MCF 10A (cell line): Measurements from ENCODE around the gene TMEM200C. TPM values are rescaled to one million over a fixed set of nuclear protein-coding genes. Genes with fewer than 3 reads are reported as not detected.
A peak's percentile ranks its signal among the peaks of the same experiment; 100 is the strongest.

Experiments
- BruUV-seq: library from RNA; stranded (reverse); fragments of 400-500 nt; replicated peaks from 2 replicates; lab custom pipeline; 2021; lab: Mats Ljungman, UMichigan
- CTCF ChIA-PET: fragments of 300-600 bp; sonication (Branson Sonifier 250); formaldehyde crosslinking; extraction: SDS; loops from one replicate; lab custom pipeline; 2021; ENCODE audit warnings: antibody characterized with exemption, inconsistent platforms; lab: Yijun Ruan, JAX
- POLR2A ChIA-PET: fragments of 300-600, 350-650 bp; sonication (Branson Sonifier 250); formaldehyde crosslinking; extraction: SDS; loops from one replicate; lab custom pipeline; 2020; ENCODE audit warnings: antibody characterized with exemption, inconsistent platforms; lab: Yijun Ruan, JAX
- DNase-seq: peaks from one replicate; pipeline ENCODE4 v3.0.0-alpha.2; 2018; ENCODE audit not compliant: unreplicated experiment
- H3K27ac Mint-ChIP-seq: one replicate; pipeline ENCODE4 v1.8.0; 2022; ENCODE audit warnings: mild to moderate bottlenecking, low read depth, mixed read lengths; ENCODE audit not compliant: unreplicated experiment
- H3K27me3 Mint-ChIP-seq: one replicate; pipeline ENCODE4 v1.8.0; 2022; ENCODE audit warnings: mixed read lengths; ENCODE audit not compliant: insufficient read depth, unreplicated experiment
- H3K36me3 Mint-ChIP-seq: one replicate; pipeline ENCODE4 v1.8.0; 2022; ENCODE audit warnings: mild to moderate bottlenecking, moderate library complexity, mixed read lengths; ENCODE audit not compliant: insufficient read depth, unreplicated experiment
- H3K4me1 Mint-ChIP-seq: one replicate; pipeline ENCODE4 v1.8.0; 2022; ENCODE audit warnings: mixed read lengths; ENCODE audit not compliant: insufficient read depth, unreplicated experiment
- H3K4me3 Mint-ChIP-seq: one replicate; pipeline ENCODE4 v1.8.0; 2022; ENCODE audit warnings: mild to moderate bottlenecking, moderate library complexity, mixed read lengths; ENCODE audit not compliant: unreplicated experiment
- H3K9me3 Mint-ChIP-seq: one replicate; pipeline ENCODE4 v1.8.0; 2022; ENCODE audit warnings: mixed read lengths; ENCODE audit not compliant: unreplicated experiment
- CTCF ChIP-seq: fragments of 200-600 bp; IDR thresholded peaks from one replicate; pipeline ENCODE4 v1.8.0; 2022; ENCODE audit warnings: antibody characterized with exemption, mild to moderate bottlenecking; ENCODE audit not compliant: unreplicated experiment
- intact Hi-C: fragments of 100-400 bp; cut with micrococcal nuclease; formaldehyde crosslinking; loops from 2 replicates; pipeline ENCODE4 v1.14.1; 2022
- total RNA-seq: library from RNA; stranded (reverse); gene quantifications from 2 replicates; pipeline ENCODE4 v1.2.3, GENCODE V29; 2022

TMEM200C gene
- total RNA-seq, 1 experiment from 2014 or later, result not detected

- BruUV-seq, result no TSS peak
- no peak for TF ChIP-seq CTCF
- CTCF ChIA-PET, result interaction anchor here (0.6 to 0.7 kb wide), 2 partner anchors 26 to 270 kb away, joined by 3 to 5 read pairs; no protein-coding TSS in a partner anchor
- H3K9me3 Mint-ChIP-seq, result no peaks in the 10 kb centered on the region
- intact Hi-C loops, result no loop called here
- no peaks in the 10 kb centered on the region for H3K36me3 Mint-ChIP-seq
- H3K4me1 Mint-ChIP-seq, result no peaks in the 10 kb centered on the region
- no peak overlapping the region for H3K4me3 Mint-ChIP-seq
- H3K27ac Mint-ChIP-seq, result no peak overlapping the region
- peaks cover 36% of the 10 kb centered on the region for H3K27me3 Mint-ChIP-seq
- POLR2A ChIA-PET, result no interaction called here
- no peak for DNase-seq
These were observed 4.8 kb downstream of the TMEM200C start for GRCh38 chr18:5890331-5891183.

- Mint-ChIP-seq H3K4me1 (no peaks in the 10 kb centered on the region), H3K27me3 (peaks cover 25% of the 10 kb centered on the region), H3K9me3 (no peaks in the 10 kb centered on the region), H3K27ac (no peak overlapping the region), H3K36me3 (no peaks in the 10 kb centered on the region), H3K4me3 (no peak overlapping the region)
- CTCF ChIA-PET, result interaction anchor here (0.6 to 1.4 kb wide), 5 partner anchors 369 to 1035 kb away, joined by 3 read pairs; no protein-coding TSS in a partner anchor
- intact Hi-C loops, result no loop called here
- POLR2A ChIA-PET, result no interaction called here
- DNase-seq, result no peak
- no TSS peak for BruUV-seq
- TF ChIP-seq CTCF, result no peak
These were observed 10.0 kb downstream of the TMEM200C start for GRCh38 chr18:5885361-5885760.

DNA sequence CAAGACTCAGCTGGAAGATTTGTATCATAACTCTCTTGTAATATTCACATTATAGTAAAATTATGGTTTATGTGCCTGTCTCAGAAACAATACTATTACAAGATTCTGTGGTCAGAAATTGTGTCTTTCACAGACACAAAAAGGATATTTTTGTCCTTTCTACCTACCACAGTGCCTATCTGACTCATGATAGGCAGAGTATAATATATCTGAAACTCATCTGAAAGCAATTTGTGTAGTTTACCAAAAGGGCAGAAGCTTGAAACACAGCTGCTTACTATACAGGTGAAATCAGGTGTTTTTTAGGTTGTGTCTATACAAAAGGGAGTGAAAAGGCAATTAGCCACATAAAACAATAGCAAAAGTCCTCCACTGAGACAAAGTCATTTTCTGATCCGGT, 10.9 kb downstream of the TMEM200C start:
- POLR2A ChIA-PET, result no interaction called here
- no TSS peak for BruUV-seq
- no peak for TF ChIP-seq CTCF
- CTCF ChIA-PET, result interaction anchor here (0.6 to 0.7 kb wide), 2 partner anchors 249 to 597 kb away, joined by 3 read pairs; no protein-coding TSS in a partner anchor
- no peak for DNase-seq
- no peaks in the 10 kb centered on the region for H3K36me3 Mint-ChIP-seq
- no peaks in the 10 kb centered on the region for H3K9me3 Mint-ChIP-seq
- H3K4me3 Mint-ChIP-seq, result no peak overlapping the region
- H3K27ac Mint-ChIP-seq, result no peak overlapping the region
- H3K27me3 Mint-ChIP-seq, result peaks cover 22% of the 10 kb centered on the region
- no peaks in the 10 kb centered on the region for H3K4me1 Mint-ChIP-seq
- intact Hi-C loops, result no loop called here

GRCh38 chr18:5879479-5879882, 15.8 kb downstream of the TMEM200C start:
- H3K36me3 Mint-ChIP-seq, result no peaks in the 10 kb centered on the region
- BruUV-seq, result no TSS peak
- ChIA-PET CTCF (interaction anchor here (0.6 to 5.0 kb wide), 19 partner anchors 9 to 1126 kb away, joined by 3 to 32 read pairs (median 4); no protein-coding TSS in a partner anchor), POLR2A (no interaction called here)
- peaks cover 46% of the 10 kb centered on the region for H3K27me3 Mint-ChIP-seq
- peak; percentile 0 for DNase-seq
- TF ChIP-seq CTCF, result peak; percentile 74
- no peaks in the 10 kb centered on the region for H3K9me3 Mint-ChIP-seq
- no peaks in the 10 kb centered on the region for H3K4me1 Mint-ChIP-seq
- H3K27ac Mint-ChIP-seq, result no peak overlapping the region
- intact Hi-C loops, result loop anchor here (1.0 kb wide), 5 partner anchors 96 to 1007 kb away; no protein-coding TSS in a partner anchor
- no peak overlapping the region for H3K4me3 Mint-ChIP-seq
